Measurements from ENCODE around the gene MS4A6E.

DNA sequence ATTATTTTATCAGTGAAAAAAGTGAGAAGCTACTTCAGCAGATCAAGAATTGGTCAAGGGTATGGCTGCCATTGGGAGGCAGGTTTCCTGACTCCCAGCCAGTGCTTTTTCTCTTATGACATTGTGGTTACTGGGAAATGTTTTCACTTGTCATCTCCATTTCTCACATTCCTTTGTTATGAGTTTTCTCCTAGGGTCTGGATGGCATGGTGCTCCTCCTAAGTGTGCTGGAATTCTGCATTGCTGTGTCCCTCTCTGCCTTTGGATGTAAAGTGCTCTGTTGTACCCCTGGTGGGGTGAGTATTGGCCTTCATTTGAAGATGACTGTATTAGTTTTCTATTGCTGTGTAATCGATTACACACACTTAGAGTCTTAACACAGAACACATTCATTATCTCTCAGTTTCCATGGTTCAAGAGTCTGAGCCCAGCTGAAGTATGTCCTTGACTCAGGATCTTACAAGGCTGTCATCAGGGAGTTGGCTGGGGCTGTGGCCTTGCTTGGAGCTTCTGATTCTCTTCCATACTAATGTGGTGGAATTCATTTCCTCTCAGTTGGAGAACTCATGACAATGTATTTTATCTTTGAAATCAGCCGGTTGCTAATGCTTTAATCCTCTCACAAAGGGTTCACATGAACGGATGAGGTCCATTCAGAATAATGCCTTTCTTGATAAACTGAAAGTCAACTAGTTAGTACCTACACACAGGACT lies 21.0 kb upstream of the MS4A6E start:
- TF ChIP-seq POLR2A (IDR thresholded peaks at IDR 0.05; ENCODE audit: low read depth, low read length) (no peak), TAF1 (IDR thresholded peaks at IDR 0.05; ENCODE audit: low read depth, low read length) (no peak), POLR2AphosphoS5 (IDR thresholded peaks at IDR 0.05; ENCODE audit: low read depth, low read length) (no peak), SPI1 (IDR thresholded peaks at IDR 0.05; ENCODE audit: low read depth, low read length) (no peak), PAX5 (IDR thresholded peaks at IDR 0.05; ENCODE audit: insufficient read depth, low read length, severe bottlenecking) (no peak), POU2F2 (IDR thresholded peaks at IDR 0.05; ENCODE audit: low read depth, low read length) (no peak)
